HepG2 (cell line): ENCODE data around the gene KCTD21. TPM values are rescaled to one million over a fixed set of nuclear protein-coding genes. Genes with fewer than 3 reads are reported as not detected.
A peak's percentile ranks its signal among the peaks of the same experiment; 100 is the strongest.

Experiments
- CC2D1A ChIP-seq: sonication (generic); formaldehyde crosslinking; IDR thresholded peaks from 2 replicates; pipeline ENCODE4 v1.8.1; 2023; ENCODE audit warnings: mild to moderate bottlenecking, missing genetic modification reagents
- FOXC1 ChIP-seq: sonication (generic); formaldehyde crosslinking; IDR thresholded peaks from 2 replicates; pipeline ENCODE4 v1.8.0; 2022; ENCODE audit warnings: mild to moderate bottlenecking, missing genetic modification reagents, borderline replicate concordance
- GABPB1 ChIP-seq: IDR thresholded peaks from 2 replicates; pipeline ENCODE4 v1.6.1; 2016; ENCODE audit warnings: mild to moderate bottlenecking, missing genetic modification reagents, moderate library complexity, missing compliant biosample characterization
- PCBP1 ChIP-seq: fragments of 200-400 bp; formaldehyde crosslinking; IDR thresholded peaks from 2 replicates; pipeline ENCODE4 v1.6.1; 2017; ENCODE audit warnings: mild to moderate bottlenecking, low read depth, low read length, borderline replicate concordance
- TBX2 ChIP-seq: sonication (generic); formaldehyde crosslinking; IDR thresholded peaks from 2 replicates; pipeline ENCODE4 v1.5.0; 2020; ENCODE audit warnings: missing genetic modification reagents, mild to moderate bottlenecking, borderline replicate concordance
- THAP11 ChIP-seq: IDR thresholded peaks from 2 replicates; pipeline ENCODE4 v1.6.1; 2016; ENCODE audit warnings: missing biosample characterization, missing genetic modification reagents
- ZBTB38 ChIP-seq: sonication (generic); formaldehyde crosslinking; IDR thresholded peaks from 2 replicates; pipeline ENCODE4 v1.5.1; 2020; ENCODE audit warnings: mild to moderate bottlenecking, missing genetic modification reagents
- ZFP82 ChIP-seq: sonication (generic); formaldehyde crosslinking; IDR thresholded peaks from 2 replicates; pipeline ENCODE4 v1.5.1; 2020; ENCODE audit warnings: mild to moderate bottlenecking, missing genetic modification reagents, borderline replicate concordance
- ZMAT3 ChIP-seq: sonication (generic); formaldehyde crosslinking; conservative IDR thresholded peaks from 2 replicates; pipeline ENCODE4 v1.7.0; 2021; ENCODE audit warnings: missing genetic modification reagents
- ZNF263 ChIP-seq: sonication (generic); formaldehyde crosslinking; IDR thresholded peaks from 2 replicates; pipeline ENCODE4 v1.4.0; 2020; ENCODE audit warnings: missing genetic modification reagents
- ZNF3 ChIP-seq: IDR thresholded peaks from 2 replicates; pipeline ENCODE4 v1.7.0; 2017; ENCODE audit warnings: inconsistent platforms
- ZNF367 ChIP-seq: sonication (generic); formaldehyde crosslinking; IDR thresholded peaks from 2 replicates; pipeline ENCODE4 v1.4.0; 2020; ENCODE audit warnings: missing genetic modification reagents, borderline replicate concordance
- ZNF567 ChIP-seq: sonication (generic); formaldehyde crosslinking; IDR thresholded peaks from 2 replicates; pipeline ENCODE4 v1.8.1; 2023; ENCODE audit warnings: mild to moderate bottlenecking, missing genetic modification reagents, borderline replicate concordance
- ZNF761 ChIP-seq: sonication (generic); formaldehyde crosslinking; conservative IDR thresholded peaks from 2 replicates; pipeline ENCODE4 v1.4.0; 2020; ENCODE audit warnings: mild to moderate bottlenecking, missing genetic modification reagents
- ZNF790 ChIP-seq: sonication (generic); formaldehyde crosslinking; IDR thresholded peaks from 2 replicates; pipeline ENCODE4 v1.8.0; 2022; ENCODE audit warnings: missing genetic modification reagents, mild to moderate bottlenecking, borderline replicate concordance
- ZNF800 ChIP-seq: sonication (generic); formaldehyde crosslinking; IDR thresholded peaks from 2 replicates; pipeline ENCODE4 v1.4.0; 2020; ENCODE audit warnings: missing genetic modification reagents
- polyA plus RNA-seq, 8 experiments: library from polyadenylated mRNA; depleted of rRNA in 3 of 8; stranded (reverse) in 7 of 8; unstranded in 1 of 8; fragments of >200 nt; fragmentation: Illumina TruSeq in 4 of 8; extraction: Trizol in 4 of 8; gene quantifications; 2 replicates each; pipeline versions ENCODE4 v1.2.1 to v1.2.3, GENCODE V29; 2011 to 2016; ENCODE audit warnings: low read depth in 4 of 8, missing spikeins in 1 of 8, mixed read lengths in 1 of 8; ENCODE audit not compliant: insufficient read depth in 1 of 8
- total RNA-seq, 5 experiments: library from RNA; depleted of rRNA; stranded (reverse); fragments of >200 nt; fragmentation: Illumina TruSeq; extraction: Trizol; gene quantifications; 2 replicates each; pipeline ENCODE4 v1.2.3, GENCODE V29; 2016; ENCODE audit warnings: low read depth in 1 of 5
- TF ChIP-seq, protein P1 (sequence below): sonication (generic); formaldehyde crosslinking; IDR thresholded peaks from 2 replicates; pipeline ENCODE4 v1.4.0; 2020; ENCODE audit warnings: missing genetic modification reagents, mild to moderate bottlenecking, borderline replicate concordance
- TF ChIP-seq, protein P2 (sequence below): IDR thresholded peaks from 2 replicates; pipeline ENCODE4 v1.6.1; 2016; ENCODE audit warnings: missing compliant biosample characterization, missing genetic modification reagents, borderline replicate concordance
- TF ChIP-seq, protein P3 (sequence below): sonication (generic); formaldehyde crosslinking; IDR thresholded peaks from 2 replicates; pipeline ENCODE4 v1.4.0; 2020; ENCODE audit warnings: mild to moderate bottlenecking, missing genetic modification reagents, borderline replicate concordance
- TF ChIP-seq, protein P4 (sequence below): IDR thresholded peaks from 2 replicates; pipeline ENCODE4 v1.6.1; 2012; ENCODE audit warnings: inconsistent platforms

KCTD21 gene
- total and polyA plus RNA-seq, 2 of the 13 experiments (the other 11 are each of a cell fraction or from before 2014, with no cell fraction given), result 3.1 to 13.5 TPM

GRCh38 chr11:78139422-78140391, 48.7 kb downstream of the KCTD21 start, which contains the start of gene ALG8 (continued):
- TF ChIP-seq, protein P1, sequence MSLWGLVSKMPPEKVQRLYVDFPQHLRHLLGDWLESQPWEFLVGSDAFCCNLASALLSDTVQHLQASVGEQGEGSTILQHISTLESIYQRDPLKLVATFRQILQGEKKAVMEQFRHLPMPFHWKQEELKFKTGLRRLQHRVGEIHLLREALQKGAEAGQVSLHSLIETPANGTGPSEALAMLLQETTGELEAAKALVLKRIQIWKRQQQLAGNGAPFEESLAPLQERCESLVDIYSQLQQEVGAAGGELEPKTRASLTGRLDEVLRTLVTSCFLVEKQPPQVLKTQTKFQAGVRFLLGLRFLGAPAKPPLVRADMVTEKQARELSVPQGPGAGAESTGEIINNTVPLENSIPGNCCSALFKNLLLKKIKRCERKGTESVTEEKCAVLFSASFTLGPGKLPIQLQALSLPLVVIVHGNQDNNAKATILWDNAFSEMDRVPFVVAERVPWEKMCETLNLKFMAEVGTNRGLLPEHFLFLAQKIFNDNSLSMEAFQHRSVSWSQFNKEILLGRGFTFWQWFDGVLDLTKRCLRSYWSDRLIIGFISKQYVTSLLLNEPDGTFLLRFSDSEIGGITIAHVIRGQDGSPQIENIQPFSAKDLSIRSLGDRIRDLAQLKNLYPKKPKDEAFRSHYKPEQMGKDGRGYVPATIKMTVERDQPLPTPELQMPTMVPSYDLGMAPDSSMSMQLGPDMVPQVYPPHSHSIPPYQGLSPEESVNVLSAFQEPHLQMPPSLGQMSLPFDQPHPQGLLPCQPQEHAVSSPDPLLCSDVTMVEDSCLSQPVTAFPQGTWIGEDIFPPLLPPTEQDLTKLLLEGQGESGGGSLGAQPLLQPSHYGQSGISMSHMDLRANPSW (CRISPR knock-in tag), result peak; percentile 70; the same call in 1 of the 2 replicates
- peak; percentile 92; the same call in 1 of the 2 replicates for TF ChIP-seq ZNF367 (CRISPR knock-in tag)
- TF ChIP-seq FOXC1 (CRISPR knock-in tag), result peak; percentile 92
- 0 out of 2 replicates have a peak, but pooled peaks have one; percentile 36 for TF ChIP-seq TBX2 (CRISPR knock-in tag)
- 0 out of 2 replicates have a peak, but pooled peaks have one; percentile 65 for TF ChIP-seq PCBP1
- 0 out of 2 replicates have a peak, but pooled peaks have one; percentile 22 for TF ChIP-seq ZNF761 (CRISPR knock-in tag)
- no peak for TF ChIP-seq ZNF263 (CRISPR knock-in tag)
- TF ChIP-seq ZFP82 (CRISPR knock-in tag), result no peak; the same call in 1 of the 2 replicates
- peak; percentile 87; the same call in 1 of the 2 replicates for TF ChIP-seq CC2D1A (CRISPR knock-in tag)
- TF ChIP-seq ZNF567, result no peak
- TF ChIP-seq ZNF800 (CRISPR knock-in tag), result peak; percentile 76; the same call in 1 of the 2 replicates
- TF ChIP-seq ZNF3 (CRISPR knock-in tag), result no peak
- TF ChIP-seq ZMAT3 (CRISPR knock-in tag), result peak; percentile 69
- TF ChIP-seq, protein P2, sequence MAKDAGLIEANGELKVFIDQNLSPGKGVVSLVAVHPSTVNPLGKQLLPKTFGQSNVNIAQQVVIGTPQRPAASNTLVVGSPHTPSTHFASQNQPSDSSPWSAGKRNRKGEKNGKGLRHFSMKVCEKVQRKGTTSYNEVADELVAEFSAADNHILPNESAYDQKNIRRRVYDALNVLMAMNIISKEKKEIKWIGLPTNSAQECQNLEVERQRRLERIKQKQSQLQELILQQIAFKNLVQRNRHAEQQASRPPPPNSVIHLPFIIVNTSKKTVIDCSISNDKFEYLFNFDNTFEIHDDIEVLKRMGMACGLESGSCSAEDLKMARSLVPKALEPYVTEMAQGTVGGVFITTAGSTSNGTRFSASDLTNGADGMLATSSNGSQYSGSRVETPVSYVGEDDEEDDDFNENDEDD (CRISPR knock-in tag), result peak; percentile 99
- peak; percentile 90 for TF ChIP-seq THAP11 (CRISPR knock-in tag)
- TF ChIP-seq, protein P3, sequence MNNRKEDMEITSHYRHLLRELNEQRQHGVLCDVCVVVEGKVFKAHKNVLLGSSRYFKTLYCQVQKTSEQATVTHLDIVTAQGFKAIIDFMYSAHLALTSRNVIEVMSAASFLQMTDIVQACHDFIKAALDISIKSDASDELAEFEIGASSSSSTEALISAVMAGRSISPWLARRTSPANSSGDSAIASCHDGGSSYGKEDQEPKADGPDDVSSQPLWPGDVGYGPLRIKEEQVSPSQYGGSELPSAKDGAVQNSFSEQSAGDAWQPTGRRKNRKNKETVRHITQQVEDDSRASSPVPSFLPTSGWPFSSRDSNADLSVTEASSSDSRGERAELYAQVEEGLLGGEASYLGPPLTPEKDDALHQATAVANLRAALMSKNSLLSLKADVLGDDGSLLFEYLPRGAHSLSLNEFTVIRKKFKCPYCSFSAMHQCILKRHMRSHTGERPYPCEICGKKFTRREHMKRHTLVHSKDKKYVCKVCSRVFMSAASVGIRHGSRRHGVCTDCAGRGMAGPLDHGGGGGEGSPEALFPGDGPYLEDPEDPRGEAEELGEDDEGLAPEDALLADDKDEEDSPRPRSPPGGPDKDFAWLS (CRISPR knock-in tag), result no peak
- peak; percentile 98 for TF ChIP-seq GABPB1 (CRISPR knock-in tag)
- TF ChIP-seq ZNF790 (CRISPR knock-in tag), result peak; percentile 70; the same call in 1 of the 2 replicates
- peak; percentile 91 for TF ChIP-seq ZBTB38 (CRISPR knock-in tag)
- TF ChIP-seq, protein P4, sequence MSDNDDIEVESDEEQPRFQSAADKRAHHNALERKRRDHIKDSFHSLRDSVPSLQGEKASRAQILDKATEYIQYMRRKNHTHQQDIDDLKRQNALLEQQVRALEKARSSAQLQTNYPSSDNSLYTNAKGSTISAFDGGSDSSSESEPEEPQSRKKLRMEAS, result peak; percentile 98
